Breast epithelium (tissue), 4 donors: ENCODE data around the gene DAB2IP. TPM values are rescaled to one million over a fixed set of nuclear protein-coding genes. Genes with fewer than 3 reads are reported as not detected.

ENCODE experiments used
- DNase-seq, 2 donors: peaks; one replicate each; pipeline ENCODE4 v3.0.0-alpha.2; 2019; ENCODE audit warnings: low spot score in 2 of 2
- H3K27ac ChIP-seq, 2 donors: fragments of 200-600 bp; sonication (generic) in 1 of 2; one replicate each; pipeline ENCODE4 v1.5.1; 2016 to 2019; ENCODE audit warnings: mild to moderate bottlenecking in 1 of 2
- H3K27me3 ChIP-seq, 2 donors: fragments of 200-600 bp; sonication (generic) in 1 of 2; one replicate each; pipeline versions ENCODE4 v1.5.1 to v1.6.0; 2017 to 2019; ENCODE audit warnings: control low read depth in 1 of 2, mild to moderate bottlenecking in 1 of 2
- H3K36me3 ChIP-seq: fragments of 200-600 bp; one replicate; pipeline ENCODE4 v1.5.1; 2019
- H3K4me1 ChIP-seq, 2 donors: fragments of 200-600 bp; sonication (generic); one replicate each; pipeline ENCODE4 v1.5.1; 2016 to 2019; ENCODE audit warnings: control low read depth in 1 of 2
- H3K4me3 ChIP-seq, 3 donors: fragments of 200-600 bp; sonication (generic); 1 replicate in 2 of 3; 2 replicates in 1 of 3; pipeline ENCODE4 v1.5.1; 2016 to 2019; ENCODE audit warnings: mild to moderate bottlenecking in 3 of 3, moderate library complexity in 2 of 3
- H3K9me3 ChIP-seq, 2 donors: fragments of 200-600 bp; sonication (generic) in 1 of 2; one replicate each; pipeline ENCODE4 v1.5.1; 2016 to 2019; ENCODE audit warnings: control low read depth in 1 of 2
- POLR2A ChIP-seq: fragments of 450-650 bp; IDR thresholded peaks from one replicate; pipeline ENCODE4 v1.6.1; 2016; ENCODE audit warnings: antibody characterized with exemption, mild to moderate bottlenecking, moderate library complexity
- POLR2AphosphoS5 ChIP-seq, 3 donors: sonication (generic); formaldehyde crosslinking; IDR thresholded peaks; one replicate each; pipeline ENCODE4 v1.6.1; 2017; ENCODE audit warnings: antibody characterized with exemption in 3 of 3
- intact Hi-C: fragments of 100-400 bp; cut with DNase I; formaldehyde crosslinking; loops from one replicate; pipeline ENCODE4 v1.15.1; 2023; ENCODE audit warnings: low total_unique reads
- total RNA-seq, 3 donors: library from RNA; depleted of rRNA; stranded (reverse); fragments of >200 nt; gene quantifications; one replicate each; pipeline ENCODE4 v1.1.0, GENCODE V29; 2016
- TF ChIP-seq, protein P1 (sequence below), 3 donors: fragments of 450-650 bp; IDR thresholded peaks; one replicate each; pipeline ENCODE4 v1.5.1; 2016 to 2017; ENCODE audit warnings: antibody characterized with exemption in 3 of 3, mild to moderate bottlenecking in 3 of 3, moderate library complexity in 3 of 3

DAB2IP gene
- total RNA-seq, 3 donors from 2014 or later, result 16.0 to 56.0 (median 55.8) TPM

DNA sequence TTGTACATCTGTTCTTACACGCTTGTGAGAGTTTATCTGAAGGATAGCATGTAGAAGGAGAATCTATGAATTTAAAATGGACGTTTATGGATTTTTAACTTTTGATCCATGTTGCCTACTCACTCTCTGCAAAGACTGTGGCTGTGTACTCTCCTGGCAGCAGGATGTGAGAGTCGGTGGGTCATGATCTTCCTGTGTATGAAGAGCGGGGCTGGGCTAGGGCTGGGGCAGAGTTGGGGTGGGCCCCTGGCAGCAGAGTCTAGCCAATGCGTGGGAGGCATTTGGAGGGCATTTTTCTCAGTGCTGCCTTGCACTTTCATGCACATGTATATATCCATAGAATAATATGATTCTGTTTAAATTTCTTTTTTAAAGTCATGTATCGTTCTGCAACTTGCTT is 24.0 kb upstream of the DAB2IP start:
- TF ChIP-seq, protein P1, sequence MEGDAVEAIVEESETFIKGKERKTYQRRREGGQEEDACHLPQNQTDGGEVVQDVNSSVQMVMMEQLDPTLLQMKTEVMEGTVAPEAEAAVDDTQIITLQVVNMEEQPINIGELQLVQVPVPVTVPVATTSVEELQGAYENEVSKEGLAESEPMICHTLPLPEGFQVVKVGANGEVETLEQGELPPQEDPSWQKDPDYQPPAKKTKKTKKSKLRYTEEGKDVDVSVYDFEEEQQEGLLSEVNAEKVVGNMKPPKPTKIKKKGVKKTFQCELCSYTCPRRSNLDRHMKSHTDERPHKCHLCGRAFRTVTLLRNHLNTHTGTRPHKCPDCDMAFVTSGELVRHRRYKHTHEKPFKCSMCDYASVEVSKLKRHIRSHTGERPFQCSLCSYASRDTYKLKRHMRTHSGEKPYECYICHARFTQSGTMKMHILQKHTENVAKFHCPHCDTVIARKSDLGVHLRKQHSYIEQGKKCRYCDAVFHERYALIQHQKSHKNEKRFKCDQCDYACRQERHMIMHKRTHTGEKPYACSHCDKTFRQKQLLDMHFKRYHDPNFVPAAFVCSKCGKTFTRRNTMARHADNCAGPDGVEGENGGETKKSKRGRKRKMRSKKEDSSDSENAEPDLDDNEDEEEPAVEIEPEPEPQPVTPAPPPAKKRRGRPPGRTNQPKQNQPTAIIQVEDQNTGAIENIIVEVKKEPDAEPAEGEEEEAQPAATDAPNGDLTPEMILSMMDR (IDR thresholded peaks at IDR 0.05), result no peak
- no peak for TF ChIP-seq POLR2A
- TF ChIP-seq POLR2AphosphoS5 (IDR thresholded peaks at IDR 0.05), result no peak
- Histone ChIP-seq H3K4me3 (no peak overlapping the region), H3K27me3 (no peaks in the 10 kb centered on the region), H3K36me3 (no peaks in the 10 kb centered on the region), H3K27ac (no peak overlapping the region), H3K4me1 (no peaks in the 10 kb centered on the region), H3K9me3 (no peaks in the 10 kb centered on the region)
- DNase-seq, result no peak
- intact Hi-C loops, result no loop called here

DNA sequence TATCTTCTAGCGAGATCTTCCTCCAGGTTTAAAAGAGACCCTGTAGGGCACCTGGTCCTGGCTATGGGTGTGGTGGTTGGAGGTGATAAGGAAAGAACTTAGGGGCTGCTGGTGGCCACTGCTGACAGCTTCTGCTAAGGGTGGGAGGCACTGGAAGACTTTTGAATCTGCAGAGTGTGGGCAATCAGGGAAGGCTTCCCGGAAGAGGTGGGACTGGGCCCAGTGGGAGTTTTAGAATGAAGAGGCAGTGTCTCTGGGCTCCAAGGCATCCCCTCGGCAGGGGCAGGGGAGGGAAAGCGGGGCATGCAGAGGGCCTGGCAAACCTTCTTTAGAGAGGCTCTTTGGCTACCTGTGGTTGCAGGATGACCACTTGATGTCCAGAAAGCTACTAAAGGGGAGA is 23.0 kb upstream of the DAB2IP start:
- Histone ChIP-seq H3K9me3 (no peaks in the 10 kb centered on the region), H3K27ac (no peak overlapping the region), H3K27me3 (no peaks in the 10 kb centered on the region), H3K36me3 (no peaks in the 10 kb centered on the region), H3K4me3 (no peak overlapping the region), H3K4me1 (no peaks in the 10 kb centered on the region)
- DNase-seq, result no peak
- TF ChIP-seq POLR2A (no peak), POLR2AphosphoS5 (IDR thresholded peaks at IDR 0.05) (no peak)
- TF ChIP-seq, protein P1 (IDR thresholded peaks at IDR 0.05), result no peak
- intact Hi-C loops, result no loop called here

DNA sequence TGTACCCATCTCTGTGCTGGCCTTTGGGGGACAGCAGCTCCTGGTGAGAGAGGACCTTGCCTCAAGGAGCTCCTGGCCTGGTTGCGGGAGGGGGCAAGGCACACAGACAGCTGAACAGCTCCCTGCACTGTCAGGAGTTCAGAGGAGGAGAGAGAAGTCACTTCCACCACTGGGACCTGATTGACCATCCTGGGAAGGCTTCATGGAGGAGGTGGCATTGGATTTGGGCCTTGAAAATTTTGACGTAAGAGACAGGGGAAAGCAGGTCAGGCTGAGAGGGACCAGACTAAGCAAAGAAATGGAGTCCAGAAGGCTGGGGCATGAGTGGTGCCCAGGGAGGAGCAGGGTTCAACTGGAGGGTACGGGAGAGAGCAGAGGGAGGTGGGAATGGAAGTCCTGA is 20.3 kb upstream of the DAB2IP start:
- Histone ChIP-seq H3K27me3 (no peaks in the 10 kb centered on the region), H3K27ac (no peak overlapping the region), H3K4me1 (no peaks in the 10 kb centered on the region), H3K36me3 (no peaks in the 10 kb centered on the region), H3K4me3 (no peak overlapping the region), H3K9me3 (no peaks in the 10 kb centered on the region)
- DNase-seq, result no peak
- intact Hi-C loops, result no loop called here
- TF ChIP-seq, protein P1 (IDR thresholded peaks at IDR 0.05), result no peak
- no peak for TF ChIP-seq POLR2AphosphoS5 (IDR thresholded peaks at IDR 0.05)
- no peak for TF ChIP-seq POLR2A

DNA sequence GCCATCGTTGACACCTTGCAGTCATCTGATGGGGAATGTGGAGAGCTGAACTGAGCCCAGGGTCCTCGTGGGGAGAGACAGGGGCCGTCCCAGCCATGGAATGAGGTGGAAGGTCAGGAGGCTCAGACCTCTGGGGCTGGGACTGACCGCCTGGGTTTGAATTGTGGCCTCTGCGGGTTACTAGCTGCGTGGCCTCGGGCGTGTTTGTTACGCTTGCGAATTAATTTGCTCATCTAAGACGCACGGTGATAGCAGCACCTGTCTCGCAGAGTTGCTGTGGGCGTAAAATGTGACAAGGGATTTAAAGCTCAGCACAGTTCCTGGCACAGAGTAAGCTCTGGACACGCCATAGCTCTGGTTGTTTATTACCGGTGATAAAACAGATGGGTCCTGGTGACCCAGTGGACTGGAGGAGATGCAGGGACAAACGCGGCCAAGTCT is 19.4 kb upstream of the DAB2IP start:
- Histone ChIP-seq H3K9me3 (no peaks in the 10 kb centered on the region), H3K4me3 (no peak overlapping the region), H3K4me1 (no peaks in the 10 kb centered on the region), H3K36me3 (no peaks in the 10 kb centered on the region), H3K27me3 (no peaks in the 10 kb centered on the region), H3K27ac (no peak overlapping the region)
- TF ChIP-seq POLR2AphosphoS5 (IDR thresholded peaks at IDR 0.05), result no peak
- TF ChIP-seq, protein P1 (IDR thresholded peaks at IDR 0.05), result no peak
- TF ChIP-seq POLR2A, result no peak
- intact Hi-C loops, result no loop called here
- no peak for DNase-seq

DNA sequence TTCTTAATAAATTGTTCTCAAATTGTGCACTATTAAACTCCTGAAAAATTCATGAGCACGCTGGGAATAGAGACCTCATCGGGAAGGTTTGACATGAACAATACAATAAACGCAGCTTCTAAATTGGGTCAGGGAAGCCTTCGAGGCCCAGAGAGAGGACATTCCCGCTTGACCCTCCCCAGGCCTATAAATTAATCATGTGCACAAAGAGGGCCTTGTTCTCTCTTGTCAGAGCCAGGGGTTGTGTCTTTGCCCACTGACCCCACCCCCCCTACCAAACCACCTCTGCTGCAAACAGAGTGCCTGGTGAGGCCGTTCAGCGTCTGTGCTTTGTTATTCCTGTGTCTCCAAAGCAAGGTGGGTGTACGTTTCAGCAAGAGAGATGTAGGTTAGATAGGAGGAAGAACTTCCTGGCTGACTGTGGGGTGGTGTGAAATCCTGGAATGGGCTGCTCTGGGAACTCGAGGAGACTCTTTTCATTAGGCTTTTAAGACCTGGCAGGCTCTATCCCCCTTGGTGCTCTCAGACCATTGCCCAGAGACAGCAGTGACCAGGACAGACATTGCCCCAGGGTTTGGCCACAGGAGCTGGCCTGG is 18.2 kb upstream of the DAB2IP start:
- intact Hi-C loops, result no loop called here
- H3K27ac ChIP-seq, result no peak overlapping the region
- H3K9me3 ChIP-seq, result no peaks in the 10 kb centered on the region
- DNase-seq, result no peak
- H3K27me3 ChIP-seq, result no peaks in the 10 kb centered on the region
- TF ChIP-seq, protein P1 (IDR thresholded peaks at IDR 0.05), result no peak
- TF ChIP-seq POLR2AphosphoS5 (IDR thresholded peaks at IDR 0.05) (no peak), POLR2A (no peak)
- no peaks in the 10 kb centered on the region for H3K36me3 ChIP-seq
- H3K4me1 ChIP-seq, result no peaks in the 10 kb centered on the region
- no peak overlapping the region for H3K4me3 ChIP-seq
